Subcutaneous abdominal adipose tissue (tissue), 5 donors: ENCODE data around the gene ADM2.

Source experiments
- H3K27ac ChIP-seq: one replicate; pipeline ENCODE4 v1.7.0; 2013; ENCODE audit warnings: low read depth, mild to moderate bottlenecking, inconsistent platforms, low read length, moderate library complexity
- H3K27me3 ChIP-seq, 5 donors: one replicate each; pipeline ENCODE4 v1.7.0; 2013; ENCODE audit warnings: low read length in 5 of 5, inconsistent platforms in 1 of 5; ENCODE audit not compliant: control insufficient read depth in 5 of 5, insufficient read depth in 4 of 5
- H3K36me3 ChIP-seq, 5 donors: one replicate each; pipeline ENCODE4 v1.7.0; 2013; ENCODE audit warnings: low read length in 5 of 5; ENCODE audit not compliant: control insufficient read depth in 5 of 5, insufficient read depth in 5 of 5
- H3K4me1 ChIP-seq, 5 donors: one replicate each; pipeline ENCODE4 v1.7.0; 2013; ENCODE audit warnings: low read length in 5 of 5, mild to moderate bottlenecking in 3 of 5, moderate library complexity in 1 of 5; ENCODE audit not compliant: control insufficient read depth in 5 of 5, insufficient read depth in 5 of 5
- H3K4me3 ChIP-seq, 5 donors: one replicate each; pipeline ENCODE4 v1.7.0; 2013; ENCODE audit warnings: low read length in 5 of 5, low read depth in 1 of 5
- H3K9ac ChIP-seq, 5 donors: one replicate each; pipeline ENCODE4 v1.7.0; 2013; ENCODE audit warnings: low read length in 5 of 5, mild to moderate bottlenecking in 4 of 5, moderate library complexity in 3 of 5
- H3K9me3 ChIP-seq, 5 donors: one replicate each; pipeline ENCODE4 v1.7.0; 2013; ENCODE audit warnings: low read length in 5 of 5; ENCODE audit not compliant: control insufficient read depth in 5 of 5
- donor health status: healthy.
- donor health status: healthy.
- donor health status: healthy.
- donor health status: healthy.
- donor health status: healthy.

Gene ADM2

GRCh38 chr22:50497093-50497492 is 15.8 kb downstream of the ADM2 start:
- no peak overlapping the region for H3K4me3 ChIP-seq
- no peak overlapping the region for H3K27ac ChIP-seq
- H3K9me3 ChIP-seq = no peaks in the 10 kb centered on the region
- H3K4me1 ChIP-seq = peaks cover 0 to 5% (median 0%) of the 10 kb centered on the region in 5 donors
- peaks cover 0 to 3% (median 0%) of the 10 kb centered on the region in 5 donors for H3K27me3 ChIP-seq
- no peak overlapping the region for H3K9ac ChIP-seq
- peaks cover 0 to under 1% (median under 1%) of the 10 kb centered on the region in 5 donors for H3K36me3 ChIP-seq

GRCh38 chr22:50498322-50498890 is 17.1 kb downstream of the ADM2 start:
- Histone ChIP-seq H3K4me1 (peaks cover 0 to 5% (median 0%) of the 10 kb centered on the region in 5 donors), H3K9me3 (no peaks in the 10 kb centered on the region), H3K36me3 (peaks cover 0 to 14% (median 13%) of the 10 kb centered on the region in 5 donors), H3K27me3 (peaks cover 0 to 3% (median 0%) of the 10 kb centered on the region in 5 donors), H3K9ac (no peak overlapping the region), H3K27ac (no peak overlapping the region), H3K4me3 (no peak overlapping the region)

- peaks cover 0 to 3% (median 0%) of the 10 kb centered on the region in 5 donors for H3K27me3 ChIP-seq
- no peak overlapping the region for H3K4me3 ChIP-seq
- H3K9ac ChIP-seq = no peak overlapping the region
- no peak overlapping the region for H3K27ac ChIP-seq
- H3K36me3 ChIP-seq = peaks cover 0 to 28% (median 27%) of the 10 kb centered on the region in 5 donors
- H3K9me3 ChIP-seq = no peaks in the 10 kb centered on the region
- H3K4me1 ChIP-seq = peaks cover 0 to 5% (median 0%) of the 10 kb centered on the region in 5 donors
Measured at GRCh38 chr22:50500452-50500851, 19.1 kb downstream of the ADM2 start.

- H3K9me3 ChIP-seq = no peaks in the 10 kb centered on the region
- peaks cover 0 to 35% (median 34%) of the 10 kb centered on the region in 5 donors for H3K36me3 ChIP-seq
- peaks cover 0 to 3% (median 0%) of the 10 kb centered on the region in 5 donors for H3K27me3 ChIP-seq
- no peak overlapping the region for H3K9ac ChIP-seq
- H3K4me1 ChIP-seq = peaks cover 0 to 17% (median 14%) of the 10 kb centered on the region in 5 donors
- H3K4me3 ChIP-seq = no peak overlapping the region
- H3K27ac ChIP-seq = no peak overlapping the region
Measured at GRCh38 chr22:50502096-50502495, 20.8 kb downstream of the ADM2 start.

- peaks cover 0 to 35% (median 34%) of the 10 kb centered on the region in 5 donors for H3K36me3 ChIP-seq
- no peak overlapping the region for H3K4me3 ChIP-seq
- no peak overlapping the region for H3K27ac ChIP-seq
- no peak overlapping the region for H3K9ac ChIP-seq
- peaks cover 0 to under 1% (median 0%) of the 10 kb centered on the region in 5 donors for H3K27me3 ChIP-seq
- no peaks in the 10 kb centered on the region for H3K9me3 ChIP-seq
- peaks cover 0 to 20% (median 16%) of the 10 kb centered on the region in 5 donors for H3K4me1 ChIP-seq
Measured at GRCh38 chr22:50502628-50503474, 21.5 kb downstream of the ADM2 start.

- Histone ChIP-seq H3K27ac (no peak overlapping the region), H3K9ac (no peak overlapping the region), H3K4me3 (no peak overlapping the region), H3K36me3 (peaks cover 0 to 35% (median 34%) of the 10 kb centered on the region in 5 donors), H3K27me3 (no peaks in the 10 kb centered on the region), H3K9me3 (no peaks in the 10 kb centered on the region), H3K4me1 (peaks cover 0 to 19% (median 18%) of the 10 kb centered on the region in 5 donors)
Measured at GRCh38 chr22:50503475-50504145, 22.3 kb downstream of the ADM2 start.

GRCh38 chr22:50504369-50505211 is 23.2 kb downstream of the ADM2 start:
- no peak overlapping the region for H3K27ac ChIP-seq
- H3K4me3 ChIP-seq = no peak overlapping the region
- H3K9ac ChIP-seq = no peak overlapping the region
- peaks cover 0 to 29% (median 28%) of the 10 kb centered on the region in 5 donors for H3K4me1 ChIP-seq
- no peaks in the 10 kb centered on the region for H3K9me3 ChIP-seq
- no peaks in the 10 kb centered on the region for H3K27me3 ChIP-seq
- peaks cover 0 to 35% (median 34%) of the 10 kb centered on the region in 5 donors for H3K36me3 ChIP-seq

- Histone ChIP-seq H3K9ac (no peak overlapping the region), H3K4me3 (no peak overlapping the region), H3K27me3 (no peaks in the 10 kb centered on the region), H3K27ac (no peak overlapping the region), H3K9me3 (no peaks in the 10 kb centered on the region), H3K4me1 (peaks cover 0 to 29% (median 28%) of the 10 kb centered on the region in 5 donors), H3K36me3 (peaks cover 0 to 35% (median 34%) of the 10 kb centered on the region in 5 donors)
Measured at GRCh38 chr22:50505276-50505775, 24.0 kb downstream of the ADM2 start.
